ENCODE data around the gene TMEM229B.

DNA sequence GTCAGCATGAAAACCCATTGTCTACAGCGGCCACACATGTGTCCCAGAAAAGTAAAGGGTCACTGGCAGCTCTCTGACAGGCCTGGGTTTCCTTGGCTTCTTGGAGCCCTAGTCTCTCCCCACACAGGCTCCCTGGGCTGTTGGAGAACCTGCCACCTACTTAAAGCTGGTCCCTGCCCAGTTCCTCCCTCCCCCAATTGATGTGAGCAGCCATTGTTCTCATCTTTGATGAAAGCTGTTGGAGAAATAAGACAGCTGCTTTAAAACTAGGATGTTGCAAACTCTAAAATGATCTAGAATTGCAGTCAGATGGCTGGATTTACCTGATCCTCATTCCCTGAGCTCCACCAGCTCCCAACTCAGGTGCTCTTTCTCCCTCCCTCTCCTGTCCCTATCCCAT, 39.8 kb upstream of the TMEM229B start:
- TF ChIP-seq, protein P1, sequence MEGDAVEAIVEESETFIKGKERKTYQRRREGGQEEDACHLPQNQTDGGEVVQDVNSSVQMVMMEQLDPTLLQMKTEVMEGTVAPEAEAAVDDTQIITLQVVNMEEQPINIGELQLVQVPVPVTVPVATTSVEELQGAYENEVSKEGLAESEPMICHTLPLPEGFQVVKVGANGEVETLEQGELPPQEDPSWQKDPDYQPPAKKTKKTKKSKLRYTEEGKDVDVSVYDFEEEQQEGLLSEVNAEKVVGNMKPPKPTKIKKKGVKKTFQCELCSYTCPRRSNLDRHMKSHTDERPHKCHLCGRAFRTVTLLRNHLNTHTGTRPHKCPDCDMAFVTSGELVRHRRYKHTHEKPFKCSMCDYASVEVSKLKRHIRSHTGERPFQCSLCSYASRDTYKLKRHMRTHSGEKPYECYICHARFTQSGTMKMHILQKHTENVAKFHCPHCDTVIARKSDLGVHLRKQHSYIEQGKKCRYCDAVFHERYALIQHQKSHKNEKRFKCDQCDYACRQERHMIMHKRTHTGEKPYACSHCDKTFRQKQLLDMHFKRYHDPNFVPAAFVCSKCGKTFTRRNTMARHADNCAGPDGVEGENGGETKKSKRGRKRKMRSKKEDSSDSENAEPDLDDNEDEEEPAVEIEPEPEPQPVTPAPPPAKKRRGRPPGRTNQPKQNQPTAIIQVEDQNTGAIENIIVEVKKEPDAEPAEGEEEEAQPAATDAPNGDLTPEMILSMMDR (IDR thresholded peaks at IDR 0.05): no peak
- no peak for TF ChIP-seq ZFX (IDR thresholded peaks at IDR 0.05; ENCODE audit: borderline replicate concordance)

All from 22Rv1 (cell line).